GM19240 (cell line): Measurements from ENCODE around the gene LMO7.
"Not testable (repeated sequence)": the region's sequence is repeated elsewhere in the genome, so short reads cannot be mapped to it uniquely, and the experiment has no call there.

Experiments
- DNase-seq: peaks from one replicate; pipeline ENCODE4 v3.0.0; 2011; ENCODE audit warnings: low spot score; ENCODE audit not compliant: insufficient read length

The LMO7 gene

DNA sequence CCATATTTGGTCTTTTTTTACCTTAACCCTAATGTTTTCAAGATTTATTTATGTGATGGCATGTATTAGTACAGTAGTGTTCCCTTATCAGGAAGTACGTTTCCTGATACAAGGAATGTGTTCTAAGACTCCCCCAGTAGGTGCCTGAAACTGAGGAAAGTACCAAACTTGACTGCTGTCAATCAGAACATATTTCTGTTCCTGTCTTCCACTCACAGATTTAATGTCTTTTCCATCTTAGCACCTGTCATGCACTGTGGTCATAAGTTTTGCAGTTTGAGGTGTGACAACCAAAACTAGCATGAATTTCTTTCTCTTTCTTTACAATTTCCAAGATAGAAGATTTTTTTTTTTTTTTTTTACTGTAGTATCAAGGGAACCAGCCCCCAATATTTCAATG, 62.9 kb downstream of the LMO7 start:
- no peak for DNase-seq

DNA sequence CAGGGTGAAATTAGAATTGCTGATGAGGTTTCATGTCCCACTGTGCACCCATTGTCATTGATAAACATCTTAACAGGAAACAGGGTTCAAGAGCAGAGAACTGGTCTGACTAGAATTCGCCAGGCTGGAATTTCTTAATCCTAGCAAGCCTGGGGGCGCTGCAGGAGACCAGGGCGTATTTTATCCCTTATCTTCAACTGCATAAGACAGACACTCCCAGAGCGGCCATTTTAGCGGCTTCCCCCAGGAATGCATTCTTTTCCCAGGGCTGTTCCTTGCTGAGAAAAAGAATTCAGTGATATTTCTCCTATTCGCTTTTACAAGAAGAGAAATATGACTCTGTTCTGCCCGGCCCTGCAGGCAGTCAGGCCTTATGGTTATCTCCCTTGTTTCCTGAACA, 63.6 kb downstream of the LMO7 start:
- DNase-seq, result not testable (repeated sequence)

DNA sequence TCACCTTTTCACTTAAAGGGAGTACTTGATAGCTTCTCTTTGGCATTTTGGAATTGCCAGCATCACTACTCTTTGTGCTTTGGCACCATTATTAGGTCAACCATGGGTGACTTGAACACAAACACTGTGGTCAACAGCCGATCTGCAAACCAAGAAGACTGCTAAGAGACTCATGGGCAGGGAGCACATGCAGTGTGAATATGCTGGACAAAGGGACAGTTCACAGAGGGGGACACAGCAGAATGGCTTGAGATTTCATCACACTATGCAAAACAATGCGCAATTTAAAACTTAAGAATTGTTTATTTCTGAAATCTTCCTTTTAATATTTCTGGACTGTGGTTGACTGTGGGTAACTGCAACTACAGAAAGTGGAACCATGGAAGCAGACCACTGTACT, 64.4 kb downstream of the LMO7 start:
- DNase-seq, result no peak

DNA sequence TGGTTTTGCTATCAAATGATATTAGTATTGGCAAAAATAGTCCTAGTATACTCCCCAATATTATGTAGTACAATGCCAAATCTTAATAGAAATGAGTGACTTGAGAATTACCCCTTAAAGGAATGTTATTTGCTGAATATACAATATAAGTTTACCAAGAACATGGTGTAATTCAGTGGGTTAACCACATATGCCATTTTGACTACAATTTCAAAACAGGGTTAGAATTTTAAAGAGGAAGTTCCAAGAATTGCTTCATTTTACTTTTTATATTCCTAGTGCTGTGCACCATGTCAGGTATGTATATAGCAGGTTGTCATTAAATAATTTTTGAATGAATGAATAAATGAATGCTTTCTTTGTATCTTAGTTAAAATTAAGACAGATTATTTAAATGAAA, 66.3 kb downstream of the LMO7 start:
- no peak for DNase-seq

DNA sequence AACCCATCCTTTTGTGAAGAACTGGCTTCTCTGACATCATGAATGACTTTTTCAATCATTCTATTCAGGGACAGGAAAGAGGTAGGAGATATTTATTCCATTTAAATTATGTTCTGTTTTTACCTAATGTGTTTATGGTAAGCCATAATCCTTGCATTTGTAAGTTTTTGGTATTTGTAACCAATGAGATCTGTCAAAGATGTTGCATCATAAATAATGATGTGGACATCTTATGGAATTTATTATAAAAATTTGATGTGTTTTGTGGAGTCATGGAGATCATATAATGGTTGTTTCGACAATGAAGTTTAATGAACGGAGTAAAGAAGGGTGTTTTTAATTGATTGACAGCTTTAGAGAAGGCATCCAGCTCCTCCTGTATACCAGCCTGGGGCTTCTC, 67.6 kb downstream of the LMO7 start:
- DNase-seq, result no peak

DNA sequence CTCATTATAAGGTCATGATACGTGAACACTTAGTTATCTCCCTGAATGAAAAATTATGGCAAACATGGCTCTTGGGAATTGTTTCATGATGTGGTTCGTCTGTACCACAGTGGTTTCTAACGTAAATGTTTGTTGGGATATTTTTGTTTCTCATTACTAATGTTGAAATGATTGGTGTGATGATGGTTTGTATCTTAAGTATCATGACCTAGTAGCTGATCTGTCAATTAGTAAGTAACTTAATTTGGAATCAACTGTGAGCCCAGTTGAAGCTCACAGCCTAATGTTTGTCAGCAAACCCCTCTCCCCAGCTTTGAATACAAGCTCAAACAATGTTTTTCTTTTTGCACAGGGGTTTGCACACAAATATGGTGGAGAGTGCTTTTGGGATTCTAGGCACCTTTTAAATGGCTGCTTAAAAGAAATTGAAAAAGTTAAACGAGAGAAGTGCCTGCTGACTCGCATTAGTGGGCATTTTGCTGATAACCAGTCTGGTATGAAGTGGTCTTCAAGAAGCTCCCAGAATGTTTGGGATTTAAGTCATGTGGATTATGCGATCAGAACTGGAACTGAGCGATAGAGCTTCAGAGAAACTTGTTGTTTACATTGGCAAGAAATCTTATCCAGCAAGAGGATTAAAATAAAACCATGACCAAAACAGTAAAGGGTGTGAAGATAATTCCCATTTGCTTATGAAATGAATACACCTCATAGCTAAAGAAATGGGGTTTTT, 68.2 kb downstream of the LMO7 start:
- DNase-seq, result no peak

DNA sequence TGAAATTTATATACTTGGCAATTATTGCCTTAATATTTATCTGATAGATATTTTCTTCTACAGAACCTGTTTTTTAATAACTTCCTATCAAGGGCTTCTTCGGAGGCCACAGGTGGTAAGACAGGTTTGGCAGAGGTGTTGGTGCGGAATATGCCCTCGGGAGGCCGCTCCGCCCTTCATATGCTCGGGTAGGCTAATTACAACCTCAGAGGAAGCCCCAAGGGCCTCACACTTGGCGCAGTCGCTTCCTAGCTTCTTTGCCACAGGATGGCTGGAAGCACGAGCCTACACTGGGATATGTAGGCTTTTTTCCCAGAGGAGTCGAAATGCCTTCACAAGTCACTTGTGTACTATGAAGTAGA, 68.8 kb downstream of the LMO7 start:
- DNase-seq, result no peak

DNA sequence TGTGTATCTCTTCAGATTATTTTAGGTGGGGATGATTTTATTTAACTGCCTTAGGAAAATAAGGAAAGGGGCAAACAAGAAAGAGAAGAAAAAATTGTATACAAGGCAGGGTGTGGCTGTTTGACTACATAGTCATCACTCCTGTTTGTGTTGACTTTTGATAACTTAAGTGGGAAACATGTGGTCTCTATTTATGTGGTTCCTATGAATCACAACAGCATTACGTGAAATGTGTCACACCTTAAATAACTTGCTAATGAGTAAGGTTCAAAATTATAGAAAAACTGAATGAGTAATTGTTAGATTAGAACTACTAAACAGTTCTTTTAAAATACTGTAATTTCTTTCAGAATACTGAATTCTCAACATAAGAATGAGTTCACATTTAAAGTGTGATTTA, 69.3 kb downstream of the LMO7 start:
- DNase-seq, result no peak

DNA sequence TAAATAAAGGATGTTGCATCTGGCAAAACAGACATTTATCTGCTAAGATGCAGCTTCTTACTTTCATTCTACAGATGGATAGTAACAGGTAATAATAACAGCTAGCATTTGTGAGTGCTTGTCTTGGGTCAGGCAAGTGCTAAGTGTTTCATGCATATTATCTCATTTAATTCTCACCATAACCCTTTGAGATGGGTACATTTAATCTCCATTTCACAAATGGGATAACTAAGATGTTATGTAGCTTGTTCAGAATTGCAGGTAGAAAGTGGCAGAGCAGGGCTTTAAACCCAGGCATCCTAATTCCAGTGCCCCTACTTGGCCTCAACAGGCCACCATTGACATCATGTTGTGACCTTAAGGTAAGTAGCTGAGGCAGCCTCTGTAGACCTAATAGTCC, 69.8 kb downstream of the LMO7 start:
- DNase-seq, result no peak

DNA sequence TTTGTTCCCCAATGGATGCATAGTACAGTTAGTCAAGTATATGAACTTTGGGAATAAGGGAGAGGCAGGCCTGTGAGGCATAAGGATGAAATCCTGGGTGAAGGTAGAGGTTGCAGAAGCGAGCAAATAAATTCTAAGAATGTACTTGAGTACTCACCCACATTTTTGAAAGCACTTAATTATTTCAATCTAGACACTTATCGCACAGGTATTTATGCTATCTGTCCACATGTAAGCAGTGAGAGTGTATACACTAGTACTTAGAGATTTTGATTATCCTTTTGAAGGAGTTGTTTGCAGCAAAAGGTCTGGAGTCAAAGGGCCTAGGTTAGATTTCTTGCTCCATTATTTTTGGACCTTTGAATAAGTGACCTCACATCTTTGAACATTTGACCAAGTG, 77.7 kb downstream of the LMO7 start:
- no peak for DNase-seq

DNA sequence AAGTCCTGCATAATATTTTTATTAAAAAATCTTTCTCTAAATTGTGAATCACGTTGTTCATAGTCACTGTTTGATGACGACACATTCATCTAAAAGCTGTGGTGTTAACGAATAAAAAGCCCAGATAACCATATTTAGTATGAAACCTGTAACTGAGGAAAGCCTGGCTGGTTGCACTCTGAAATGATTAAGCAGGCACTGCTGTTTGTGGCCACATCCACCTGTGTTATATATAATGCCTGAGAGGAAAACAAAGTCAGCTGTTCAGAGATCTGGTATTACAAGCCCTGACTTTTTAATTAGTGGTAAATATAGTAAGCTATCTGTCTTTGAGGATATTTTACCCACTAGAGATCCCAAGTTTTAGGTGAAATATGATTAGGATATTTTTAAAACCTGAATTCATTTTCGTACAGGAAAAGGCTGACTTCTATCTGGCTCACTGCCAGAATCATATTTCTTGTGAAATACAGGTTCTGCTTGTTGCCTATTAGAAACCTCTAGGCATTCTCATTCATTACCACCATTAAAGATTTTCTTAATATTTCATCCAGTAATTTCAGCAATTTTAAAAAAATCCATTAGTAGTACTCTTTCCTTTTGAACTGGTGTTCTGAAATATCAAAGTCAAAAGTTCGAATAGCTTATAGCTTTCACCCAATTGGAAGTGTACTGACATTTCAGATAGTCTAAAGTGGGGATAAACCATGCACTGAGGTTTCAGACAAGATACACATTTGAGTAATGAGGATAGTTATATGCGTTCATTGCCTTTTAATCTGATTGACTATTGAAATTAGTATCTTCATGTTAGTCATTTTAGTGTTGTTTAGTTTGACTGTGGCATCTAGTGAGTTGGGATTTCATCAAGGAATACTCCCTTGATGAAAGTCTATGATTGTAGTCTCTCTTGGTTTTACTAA, 79.7 kb downstream of the LMO7 start:
- no peak for DNase-seq

DNA sequence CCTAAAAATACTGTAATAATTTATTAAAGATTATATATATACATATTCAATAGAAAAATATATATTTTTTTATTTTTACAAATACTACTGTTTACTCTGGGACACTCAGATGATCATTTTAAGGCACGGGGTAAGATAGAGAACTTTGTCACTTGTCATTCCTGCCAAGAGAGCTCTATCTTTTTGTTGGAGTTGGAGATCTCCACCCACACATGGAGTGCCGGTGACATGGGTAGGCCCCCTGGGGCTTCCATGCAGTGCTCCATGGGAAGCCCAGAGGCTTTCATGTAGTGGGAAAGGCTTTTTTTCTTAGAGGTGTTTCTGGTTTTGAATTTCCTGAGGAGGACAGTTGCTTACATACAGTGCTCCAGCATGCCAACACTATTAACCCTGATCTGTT, 81.4 kb downstream of the LMO7 start:
- DNase-seq, result no peak

DNA sequence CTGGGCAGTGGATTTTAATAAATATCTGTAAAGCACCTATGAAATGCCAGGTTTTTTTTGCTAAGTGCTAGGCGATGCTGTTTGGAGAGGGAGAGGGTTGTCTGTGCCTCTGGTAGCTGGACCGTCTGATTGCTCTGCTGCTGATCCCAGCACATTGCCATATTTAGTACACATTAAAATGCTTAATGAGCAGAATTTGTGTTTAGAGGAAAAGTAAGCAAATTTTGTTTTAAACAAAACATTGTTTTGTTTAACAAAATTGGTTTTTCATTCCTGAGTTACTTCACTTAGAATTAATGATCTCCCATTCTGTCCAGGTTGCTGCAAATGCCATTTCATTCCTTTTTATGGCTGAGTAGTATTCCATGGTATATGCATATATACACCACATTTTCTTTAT, 85.2 kb downstream of the LMO7 start:
- DNase-seq, result no peak

DNA sequence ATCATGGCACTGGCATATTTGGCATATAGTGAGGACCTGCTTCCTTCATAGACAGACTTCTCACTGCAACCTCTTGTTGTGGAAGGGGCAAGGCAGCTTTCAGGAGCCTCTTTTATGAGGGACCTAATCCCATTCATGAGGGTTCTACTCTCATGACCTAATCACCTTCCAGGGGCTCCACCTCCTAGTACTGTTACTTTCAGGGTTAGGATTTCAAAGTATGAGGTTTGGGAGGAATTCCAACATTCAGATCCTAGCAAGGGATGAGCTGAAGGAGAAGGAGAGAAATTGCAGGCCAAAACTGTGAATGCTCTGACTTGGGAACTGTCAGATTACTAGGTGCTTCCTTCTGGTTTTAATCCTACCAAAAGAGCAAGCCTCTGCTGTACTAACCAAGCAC, 87.8 kb downstream of the LMO7 start:
- DNase-seq, result no peak

DNA sequence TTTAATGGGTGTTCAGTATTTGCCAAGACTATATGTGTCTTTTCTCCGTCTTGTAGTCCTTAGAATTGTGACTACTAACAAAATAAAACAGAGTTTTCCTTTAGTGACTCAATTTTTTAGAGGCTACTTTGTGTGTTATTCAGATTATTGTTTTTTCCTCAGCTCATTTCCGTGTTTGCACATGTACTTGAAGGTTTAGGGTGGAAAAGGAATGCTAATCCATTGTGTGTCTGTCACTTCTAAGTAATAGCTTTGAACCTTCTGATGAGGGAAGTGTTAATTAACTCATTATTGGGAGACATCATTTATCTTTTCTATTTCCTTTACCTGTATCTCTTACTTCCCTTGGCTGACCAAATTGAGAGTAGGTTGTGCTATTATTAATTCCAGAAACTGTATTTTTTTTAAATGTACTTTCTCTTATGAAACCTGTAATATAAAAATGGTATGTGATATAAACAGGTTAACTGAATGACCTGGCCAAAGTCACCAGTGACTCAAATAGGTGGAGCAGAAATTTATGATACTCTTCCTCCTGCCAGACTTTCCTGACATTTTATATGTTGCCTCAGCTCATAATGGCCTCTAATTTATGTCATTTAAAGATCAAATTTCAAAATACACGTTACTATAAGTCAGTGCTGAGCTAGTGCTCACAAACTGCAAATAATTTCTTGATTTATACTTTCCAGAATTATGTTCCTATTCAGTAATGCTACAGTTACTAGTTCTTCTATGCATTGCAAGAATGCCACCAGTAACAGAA, 88.8 kb downstream of the LMO7 start:
- no peak for DNase-seq

DNA sequence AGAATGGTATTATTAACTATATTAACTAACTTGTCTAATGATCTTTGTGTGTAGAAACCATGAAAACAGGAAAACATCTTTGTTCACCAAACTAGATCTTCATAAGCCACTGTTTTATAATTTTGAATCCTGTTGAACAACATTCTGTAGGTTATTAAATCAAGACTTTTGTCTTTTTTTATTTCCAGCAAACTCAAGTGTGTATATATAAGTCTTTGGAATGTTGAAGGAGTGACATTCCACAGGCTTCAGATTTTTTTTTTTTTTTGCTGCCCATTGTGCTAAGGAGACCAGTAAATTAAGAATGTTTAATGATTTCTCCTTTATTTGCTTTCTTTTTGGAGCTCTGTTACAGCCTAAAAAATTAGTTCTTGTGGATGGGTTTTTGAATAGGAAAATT, 89.6 kb downstream of the LMO7 start:
- DNase-seq, result no peak

DNA sequence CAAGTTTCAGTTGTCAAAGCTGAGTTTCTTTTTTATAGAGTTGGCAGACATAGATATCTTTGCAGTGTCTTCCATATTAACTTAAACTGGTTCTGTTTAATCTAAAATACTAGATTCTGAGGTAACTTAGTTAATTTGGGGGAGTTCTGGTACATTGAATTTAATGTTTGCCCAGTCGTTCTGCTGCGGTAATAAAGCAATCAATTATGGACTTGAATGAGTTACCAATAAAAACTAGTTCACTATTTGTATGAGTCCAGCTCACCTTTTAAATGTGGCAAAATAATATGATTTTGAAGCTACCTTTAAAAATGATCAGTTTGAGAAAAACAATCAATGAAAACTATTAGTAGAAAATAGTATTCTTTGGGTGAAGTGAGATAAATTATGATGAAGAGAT, 90.2 kb downstream of the LMO7 start:
- DNase-seq, result no peak

DNA sequence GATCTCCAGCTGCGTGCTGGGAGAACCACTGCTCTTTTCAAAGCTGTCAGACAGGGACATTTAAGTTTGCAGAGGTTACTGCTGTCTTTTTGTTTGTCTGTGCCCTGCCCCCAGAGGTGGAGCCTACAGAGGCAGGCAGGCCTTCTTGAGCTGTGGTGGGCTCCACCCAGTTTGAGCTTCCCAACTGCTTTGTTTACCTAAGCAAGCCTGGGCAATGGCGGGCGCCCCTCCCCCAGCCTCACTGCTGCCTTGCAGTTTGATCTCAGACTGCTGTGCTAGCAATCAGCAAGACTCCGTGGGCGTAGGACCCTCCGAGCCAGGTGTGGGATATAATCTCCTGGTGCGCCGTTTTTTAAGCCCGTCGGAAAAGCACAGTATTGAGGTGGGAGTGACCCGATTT, 97.0 kb downstream of the LMO7 start:
- not testable (repeated sequence) for DNase-seq

DNA sequence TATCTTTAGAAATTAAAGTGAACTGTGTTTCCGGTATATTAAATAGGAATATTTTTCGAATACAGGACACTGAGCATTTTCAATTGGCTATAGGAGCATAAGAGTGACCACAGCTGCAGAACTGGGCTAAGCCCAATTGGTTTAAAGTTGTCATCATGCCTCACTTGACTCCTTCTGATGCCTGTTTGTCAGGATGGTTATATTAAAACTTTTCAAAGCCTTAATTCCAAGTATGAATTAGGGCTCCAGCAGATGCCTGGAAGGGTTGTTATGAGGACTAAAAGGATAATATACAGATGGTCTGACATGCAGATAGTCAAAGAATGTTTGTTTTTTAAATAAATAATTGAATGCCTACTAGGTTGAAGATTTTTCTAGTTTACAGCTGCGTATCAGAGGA, 100.0 kb downstream of the LMO7 start:
- no peak for DNase-seq

DNA sequence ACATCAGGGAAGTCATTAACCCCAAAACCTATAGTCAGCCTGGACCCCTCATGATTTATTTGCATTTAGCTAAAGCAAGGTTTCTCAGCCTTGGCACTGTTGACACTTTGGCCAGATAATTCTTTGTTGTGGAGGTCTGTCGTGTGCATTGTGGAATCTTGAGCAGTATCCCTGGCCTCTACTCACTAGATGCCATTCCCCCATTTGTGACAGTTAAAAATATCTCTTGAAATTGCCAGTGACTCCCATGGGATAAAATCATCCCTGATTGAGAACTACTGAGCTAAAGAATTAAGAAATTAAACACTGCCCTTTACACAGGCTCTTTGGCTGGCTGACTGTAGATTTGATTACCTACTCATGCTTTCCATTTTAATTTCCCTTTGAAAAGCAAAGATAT, 102.7 kb downstream of the LMO7 start:
- DNase-seq, result no peak

DNA sequence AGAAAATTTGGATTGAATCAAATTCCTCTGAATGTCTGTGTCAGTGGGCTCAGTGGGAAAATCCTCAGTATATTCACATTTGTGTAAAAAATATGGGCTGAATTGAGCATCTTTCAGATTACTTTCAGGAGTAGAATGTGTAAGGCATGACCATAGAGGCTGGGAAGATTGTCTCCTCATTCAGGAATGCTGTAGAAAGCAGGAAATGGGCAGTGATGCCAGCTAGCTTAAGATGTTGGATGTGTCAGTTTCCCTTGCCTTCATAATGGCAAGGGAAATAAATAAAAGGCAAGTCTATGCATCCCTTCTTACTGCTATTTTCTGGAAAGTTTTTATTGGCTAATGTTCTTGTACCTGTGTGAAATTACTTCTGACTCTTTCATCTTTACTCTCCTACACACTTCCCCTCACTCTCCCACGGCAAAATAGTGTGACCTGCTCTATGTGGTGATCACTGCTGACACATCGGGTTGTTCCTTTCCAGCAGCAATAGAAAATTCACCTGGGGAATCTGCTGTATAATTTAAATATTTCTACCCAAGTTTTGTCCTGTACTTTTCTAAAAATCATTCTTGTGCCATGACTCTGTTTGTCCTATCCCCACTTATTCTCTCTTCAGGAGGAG, 103.2 kb downstream of the LMO7 start:
- no peak for DNase-seq

DNA sequence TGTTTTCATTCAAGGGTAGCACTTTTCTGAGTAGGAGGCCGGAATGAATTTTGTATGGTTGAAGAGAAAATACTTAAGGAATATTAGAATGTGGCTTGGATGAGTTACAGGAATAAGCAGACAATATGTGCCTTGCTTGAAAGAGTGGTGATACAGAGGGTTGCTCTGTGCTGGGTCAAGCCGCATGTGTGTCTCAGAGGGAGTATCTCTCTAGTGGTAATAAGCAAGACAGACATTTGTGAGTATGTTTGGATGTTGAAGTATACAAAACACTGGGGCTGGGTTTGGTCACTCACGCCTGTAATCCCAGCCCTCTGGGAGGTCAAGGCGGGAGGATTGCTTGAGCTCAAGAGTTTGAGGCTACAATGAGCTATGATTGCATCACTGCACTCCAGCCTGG, 103.9 kb downstream of the LMO7 start:
- DNase-seq, result no peak
